COR-L47 (cell line): ENCODE data around the gene MFSD6.
"Not testable (repeated sequence)": the region's sequence is repeated elsewhere in the genome, so short reads cannot be mapped to it uniquely, and the experiment has no call there.

Experiments
- DNase-seq: peaks from one replicate; lab custom pipeline; 2025; lab: John Stamatoyannopoulos, UW

Gene MFSD6

GRCh38 chr2:190405995-190406394, 2.2 kb upstream of the MFSD6 start:
- DNase-seq, result no peak

GRCh38 chr2:190406805-190407204, 1.4 kb upstream of the MFSD6 start:
- DNase-seq, result no peak

GRCh38 chr2:190407246-190407661, 901 bp upstream of the MFSD6 start:
- DNase-seq, result peak; percentile 48

GRCh38 chr2:190408538-190409271, 550 bp downstream of the MFSD6 start:
- DNase-seq, result peak; percentile 87

- DNase-seq, result peak; percentile 26
Measured at GRCh38 chr2:190409616-190410015, 1.5 kb downstream of the MFSD6 start.

GRCh38 chr2:190410166-190410565, 2.0 kb downstream of the MFSD6 start:
- DNase-seq, result no peak

GRCh38 chr2:190412966-190413365, 4.8 kb downstream of the MFSD6 start:
- DNase-seq, result no peak

- no peak for DNase-seq
Measured at GRCh38 chr2:190413421-190413820, 5.3 kb downstream of the MFSD6 start.

GRCh38 chr2:190415251-190415650, 7.1 kb downstream of the MFSD6 start:
- no peak for DNase-seq

GRCh38 chr2:190415794-190416775, 7.9 kb downstream of the MFSD6 start:
- DNase-seq, result no peak

- no peak for DNase-seq
Measured at GRCh38 chr2:190417045-190417842, 9.1 kb downstream of the MFSD6 start.

- no peak for DNase-seq
Measured at GRCh38 chr2:190418727-190419126, 10.6 kb downstream of the MFSD6 start.

- no peak for DNase-seq
Measured at GRCh38 chr2:190420801-190421200, 12.6 kb downstream of the MFSD6 start.

GRCh38 chr2:190425221-190425866, 17.2 kb downstream of the MFSD6 start:
- DNase-seq, result no peak

- DNase-seq, result no peak
Measured at GRCh38 chr2:190425883-190426658, 17.9 kb downstream of the MFSD6 start.

GRCh38 chr2:190430866-190431265, 22.7 kb downstream of the MFSD6 start:
- not testable (repeated sequence) for DNase-seq

- DNase-seq, result no peak
Measured at GRCh38 chr2:190431907-190432306, 23.8 kb downstream of the MFSD6 start.

- DNase-seq, result no peak
Measured at GRCh38 chr2:190432567-190433231, 24.5 kb downstream of the MFSD6 start.

GRCh38 chr2:190435031-190435670, 27.0 kb downstream of the MFSD6 start:
- DNase-seq, result no peak

- no peak for DNase-seq
Measured at GRCh38 chr2:190436557-190436956, 28.4 kb downstream of the MFSD6 start.
